T-helper 1 cell treated with Interleukin-12 subunit alpha and Interleukin-12 subunit beta and Interleukin-4 antibody, amounts not matched to agents 30 ng/mL and 1 ng/mL, for 36 hours (primary cell): ENCODE data around the gene UQCR11. TPM values are rescaled to one million over a fixed set of nuclear protein-coding genes. Genes with fewer than 3 reads are reported as not detected.

ENCODE experiments used
- intact Hi-C: fragments of 100-400 bp; cut with micrococcal nuclease; formaldehyde crosslinking; loops from one replicate; pipeline ENCODE4 v1.15.1; 2024
- total RNA-seq: library from RNA; stranded (reverse); gene quantifications from 2 replicates; pipeline ENCODE4 v1.2.3, GENCODE V29; 2022

Gene UQCR11
- total RNA-seq, 1 donor from 2014 or later: 185 TPM

GRCh38 chr19:1636325-1637236 lies 31.3 kb upstream of the UQCR11 start:
- intact Hi-C loops: no loop called here

- intact Hi-C loops: no loop called here
These were observed 29.6 kb upstream of the UQCR11 start for GRCh38 chr19:1634938-1635243.

GRCh38 chr19:1634242-1634937 lies 29.1 kb upstream of the UQCR11 start:
- intact Hi-C loops: no loop called here

GRCh38 chr19:1633269-1633826 lies 28.1 kb upstream of the UQCR11 start:
- intact Hi-C loops: no loop called here

GRCh38 chr19:1632462-1633268 lies 27.4 kb upstream of the UQCR11 start:
- intact Hi-C loops: no loop called here

GRCh38 chr19:1631557-1632100 lies 26.4 kb upstream of the UQCR11 start:
- intact Hi-C loops: no loop called here

GRCh38 chr19:1630811-1631210 lies 25.5 kb upstream of the UQCR11 start:
- intact Hi-C loops: no loop called here

- intact Hi-C loops: no loop called here
These were observed 24.8 kb upstream of the UQCR11 start for GRCh38 chr19:1630012-1630411.

GRCh38 chr19:1629256-1629808 lies 24.1 kb upstream of the UQCR11 start:
- intact Hi-C loops: no loop called here

GRCh38 chr19:1627194-1627593 lies 21.9 kb upstream of the UQCR11 start:
- intact Hi-C loops: no loop called here

GRCh38 chr19:1626417-1627010 lies 21.3 kb upstream of the UQCR11 start:
- intact Hi-C loops: no loop called here

GRCh38 chr19:1624458-1624857 lies 19.2 kb upstream of the UQCR11 start:
- intact Hi-C loops: no loop called here

GRCh38 chr19:1622541-1622940 lies 17.3 kb upstream of the UQCR11 start:
- intact Hi-C loops: no loop called here

GRCh38 chr19:1622007-1622406 lies 16.7 kb upstream of the UQCR11 start:
- intact Hi-C loops: no loop called here

- intact Hi-C loops: no loop called here
These were observed 16.3 kb upstream of the UQCR11 start for GRCh38 chr19:1621574-1621973.

GRCh38 chr19:1621021-1621420 lies 15.8 kb upstream of the UQCR11 start:
- intact Hi-C loops: no loop called here

- intact Hi-C loops: no loop called here
These were observed 15.2 kb upstream of the UQCR11 start for GRCh38 chr19:1620502-1620901.

GRCh38 chr19:1619703-1620102 lies 14.4 kb upstream of the UQCR11 start:
- intact Hi-C loops: no loop called here

- intact Hi-C loops: no loop called here
These were observed 13.8 kb upstream of the UQCR11 start for GRCh38 chr19:1619094-1619439.

GRCh38 chr19:1618157-1619093 lies 13.2 kb upstream of the UQCR11 start:
- intact Hi-C loops: no loop called here
